Fibroblast of skin of back (primary cell): ENCODE results near the gene MED27.

Experiments used
- DNase-seq: peaks from one replicate; pipeline ENCODE4 v3.0.0-alpha.2; 2013

MED27 gene

GRCh38 chr9:131875828-131876485, 203.7 kb downstream of the MED27 start:
- peak; percentile 49 for DNase-seq

- no peak for DNase-seq
These were observed 204.6 kb downstream of the MED27 start for GRCh38 chr9:131874916-131875670.

- DNase-seq: no peak
These were observed 205.2 kb downstream of the MED27 start for GRCh38 chr9:131874447-131874846.

- no peak for DNase-seq
These were observed 205.7 kb downstream of the MED27 start for GRCh38 chr9:131873891-131874440.

GRCh38 chr9:131873335-131873734, 206.3 kb downstream of the MED27 start:
- no peak for DNase-seq

- DNase-seq: no peak
These were observed 207.0 kb downstream of the MED27 start for GRCh38 chr9:131872702-131873101.

- no peak for DNase-seq
These were observed 207.7 kb downstream of the MED27 start for GRCh38 chr9:131872006-131872405.

- no peak for DNase-seq
These were observed 209.5 kb downstream of the MED27 start for GRCh38 chr9:131870156-131870555.

- DNase-seq: no peak
These were observed 210.3 kb downstream of the MED27 start for GRCh38 chr9:131869348-131869747.

GRCh38 chr9:131868766-131869165, 210.9 kb downstream of the MED27 start:
- no peak for DNase-seq

- no peak for DNase-seq
These were observed 212.0 kb downstream of the MED27 start for GRCh38 chr9:131867611-131868192.

- DNase-seq: no peak
These were observed 214.0 kb downstream of the MED27 start for GRCh38 chr9:131865446-131866195.

GRCh38 chr9:131864531-131864930, 215.1 kb downstream of the MED27 start:
- no peak for DNase-seq

GRCh38 chr9:131863306-131863896, 216.3 kb downstream of the MED27 start:
- DNase-seq: no peak

GRCh38 chr9:131862261-131862660, 217.4 kb downstream of the MED27 start:
- DNase-seq: no peak

- no peak for DNase-seq
These were observed 219.2 kb downstream of the MED27 start for GRCh38 chr9:131860430-131860829.

GRCh38 chr9:131858147-131858546, 221.5 kb downstream of the MED27 start:
- DNase-seq: no peak

- no peak for DNase-seq
These were observed 223.6 kb downstream of the MED27 start for GRCh38 chr9:131856105-131856504.

GRCh38 chr9:131854896-131855613, 224.6 kb downstream of the MED27 start:
- DNase-seq: peak; percentile 61

- DNase-seq: peak; percentile 5
These were observed 225.3 kb downstream of the MED27 start for GRCh38 chr9:131854334-131854733.

- no peak for DNase-seq
These were observed 226.2 kb downstream of the MED27 start for GRCh38 chr9:131853434-131853833.

- DNase-seq: no peak
These were observed 228.3 kb downstream of the MED27 start for GRCh38 chr9:131851414-131851813.
